Small intestine (tissue), 7 donors: ENCODE results near the gene GUK1. TPM values are rescaled to one million over a fixed set of nuclear protein-coding genes. Genes with fewer than 3 reads are reported as not detected.
"Not testable (repeated sequence)": the region's sequence is repeated elsewhere in the genome, so short reads cannot be mapped to it uniquely, and the experiment has no call there.

Experiments
- DNase-seq, 2 donors: peaks; one replicate each; pipeline versions ENCODE4 v3.0.0 to v3.0.0-alpha.2; 2013
- FAIRE-seq: peaks from 2 replicates; lab custom pipeline; 2012; peaks lifted over from hg19 to GRCh38; lab: Jason Lieb, UNC
- H3K27ac ChIP-seq, 3 donors: one replicate each; pipeline ENCODE4 v1.5.1; 2013; ENCODE audit warnings: low read length in 2 of 3, mild to moderate bottlenecking in 2 of 3, control low read depth in 1 of 3, inconsistent platforms in 1 of 3, low read depth in 1 of 3, moderate library complexity in 1 of 3
- H3K27me3 ChIP-seq, 3 donors: one replicate each; pipeline ENCODE4 v1.6.1; 2013; ENCODE audit warnings: low read length in 3 of 3, inconsistent platforms in 1 of 3; ENCODE audit not compliant: control insufficient read depth in 3 of 3, insufficient read depth in 3 of 3
- H3K36me3 ChIP-seq, 3 donors: one replicate each; pipeline ENCODE4 v1.6.1; 2013; ENCODE audit warnings: low read length in 3 of 3, inconsistent platforms in 1 of 3, low read depth in 1 of 3, mild to moderate bottlenecking in 1 of 3, moderate library complexity in 1 of 3; ENCODE audit not compliant: control insufficient read depth in 3 of 3, insufficient read depth in 2 of 3
- H3K4me1 ChIP-seq, 3 donors: one replicate each; pipeline ENCODE4 v1.6.1; 2013; ENCODE audit warnings: low read length in 2 of 3, inconsistent platforms in 1 of 3, low read depth in 1 of 3, mild to moderate bottlenecking in 1 of 3, moderate library complexity in 1 of 3; ENCODE audit not compliant: control insufficient read depth in 3 of 3, insufficient read depth in 2 of 3
- H3K4me3 ChIP-seq, 3 donors: one replicate each; pipeline ENCODE4 v1.5.1; 2013; ENCODE audit warnings: low read length in 3 of 3, control low read depth in 1 of 3, inconsistent platforms in 1 of 3, low read depth in 1 of 3, mild to moderate bottlenecking in 1 of 3, moderate library complexity in 1 of 3
- H3K9me3 ChIP-seq, 2 donors: one replicate each; pipeline ENCODE4 v1.6.1; 2013; ENCODE audit warnings: low read depth in 1 of 2, low read length in 1 of 2; ENCODE audit not compliant: control insufficient read depth in 2 of 2, insufficient read depth in 1 of 2
- WGBS, 3 donors: extraction: QIAGEN DNeasy Blood & Tissue Kit; methylation state at CpG; one replicate each; pipeline ENCODE4 v1.1.7; 2013; 5-methylcytosine and 5-hydroxymethylcytosine counted together
- polyA plus RNA-seq, 4 donors: library from polyadenylated mRNA; stranded (reverse) in 3 of 4; unstranded in 1 of 4; fragments of 200-250 nt in 3 of 4; fragments of 120-200 nt in 1 of 4; gene quantifications; one replicate each; pipeline versions ENCODE4 v1.2.1 to v1.2.3, GENCODE V29; 2013
- donor health status: healthy with polysubstance abuse.
- donor health status: control.
- donor health status: control.
- donor health status: Bipolar disorder and iron deficiency.
- donor health status: healthy.

GUK1 gene
- polyA plus RNA-seq, 4 donors, result 183 to 595 (median 460) TPM

GRCh38 chr1:228166170-228166936 lies 26.3 kb downstream of the GUK1 start:
- Histone ChIP-seq H3K4me3 (peak overlapping the region; percentile 43 to 88 (median 79)), H3K9me3 (no peaks in the 10 kb centered on the region), H3K27me3 (no peaks in the 10 kb centered on the region), H3K27ac (peak overlapping the region; percentile 92 to 98 (median 98)), H3K36me3 (peaks cover 0 to 25% (median 0%) of the 10 kb centered on the region in 3 donors), H3K4me1 (peaks cover 2 to 43% (median 3%) of the 10 kb centered on the region in 3 donors)
- FAIRE-seq (no peak), DNase-seq (peak; percentile 78 to 89)
- WGBS, 3 donors, result 15 to 17% (median 15%) methylated on average over 15 to 26 of the region's 26 CpGs

GRCh38 chr1:228168563-228169270 lies 28.6 kb downstream of the GUK1 start:
- H3K4me1 ChIP-seq, result peaks cover 0 to 19% (median 3%) of the 10 kb centered on the region in 3 donors
- FAIRE-seq, result no peak
- H3K27me3 ChIP-seq, result no peaks in the 10 kb centered on the region
- H3K4me3 ChIP-seq, result no peak overlapping the region
- H3K9me3 ChIP-seq, result peaks cover 0 to under 1% of the 10 kb centered on the region in 2 donors
- H3K36me3 ChIP-seq, result peaks cover 0 to 34% (median 0%) of the 10 kb centered on the region in 3 donors
- DNase-seq, result no peak
- WGBS, 3 donors, result 85 to 88% (median 86%) methylated on average over 12 of the region's 12 CpGs
- H3K27ac ChIP-seq, result no peak overlapping the region

- 88 to 95% (median 91%) methylated on average over 2 of the region's 2 CpGs for WGBS, 3 donors
- Histone ChIP-seq H3K4me1 (peaks cover 0 to 15% (median 3%) of the 10 kb centered on the region in 3 donors), H3K27ac (no peak overlapping the region), H3K36me3 (peaks cover 0 to 32% (median 0%) of the 10 kb centered on the region in 3 donors), H3K4me3 (no peak overlapping the region), H3K27me3 (no peaks in the 10 kb centered on the region), H3K9me3 (peaks cover 0 to 2% of the 10 kb centered on the region in 2 donors)
- no peak for DNase-seq
- FAIRE-seq, result no peak
These were observed 29.3 kb downstream of the GUK1 start for GRCh38 chr1:228169345-228169744.

GRCh38 chr1:228170666-228171065 lies 30.6 kb downstream of the GUK1 start:
- Histone ChIP-seq H3K4me1 (peaks cover 0 to 10% (median 3%) of the 10 kb centered on the region in 3 donors), H3K4me3 (no peak overlapping the region), H3K27me3 (no peaks in the 10 kb centered on the region), H3K9me3 (peaks cover 0 to 2% of the 10 kb centered on the region in 2 donors), H3K36me3 (peaks cover 0 to 41% (median 0%) of the 10 kb centered on the region in 3 donors), H3K27ac (no peak overlapping the region)
- WGBS, 3 donors, result 84 to 98% (median 91%) methylated on average over 6 to 7 of the region's 7 CpGs
- FAIRE-seq, result no peak
- DNase-seq, result no peak

- Histone ChIP-seq H3K9me3 (peaks cover 0 to 2% of the 10 kb centered on the region in 2 donors), H3K4me1 (peaks cover 0 to 8% (median 3%) of the 10 kb centered on the region in 3 donors), H3K27ac (no peak overlapping the region), H3K4me3 (no peak overlapping the region), H3K36me3 (peaks cover 0 to 48% (median 0%) of the 10 kb centered on the region in 3 donors), H3K27me3 (no peaks in the 10 kb centered on the region)
- FAIRE-seq (no peak), DNase-seq (no peak)
- 73 to 83% (median 79%) methylated on average over 9 to 10 of the region's 10 CpGs for WGBS, 3 donors
These were observed 31.3 kb downstream of the GUK1 start for GRCh38 chr1:228171221-228171891.

- Histone ChIP-seq H3K4me3 (no peak overlapping the region), H3K4me1 (no peaks in the 10 kb centered on the region), H3K9me3 (peaks cover 0 to 2% of the 10 kb centered on the region in 2 donors), H3K36me3 (peaks cover 0 to 58% (median 0%) of the 10 kb centered on the region in 3 donors), H3K27ac (no peak overlapping the region), H3K27me3 (no peaks in the 10 kb centered on the region)
- FAIRE-seq (no peak), DNase-seq (no peak)
- 84 to 87% (median 85%) methylated on average over 19 to 21 of the region's 21 CpGs for WGBS, 3 donors
These were observed 32.8 kb downstream of the GUK1 start for GRCh38 chr1:228172591-228173527.

- WGBS, 3 donors, result 59 to 95% (median 92%) methylated on average over 24 to 40 of the region's 69 CpGs
- not testable (repeated sequence) for H3K4me3 ChIP-seq, H3K9me3 ChIP-seq, FAIRE-seq, H3K4me1 ChIP-seq, H3K27me3 ChIP-seq
- peak overlapping the region in 1 of 3 donors; percentile 17 for H3K27ac ChIP-seq
- H3K36me3 ChIP-seq, result peaks cover 0 to 58% (median 0%) of the 10 kb centered on the region in 3 donors
- peak in 1 of 2 donors; percentile 71 for DNase-seq
These were observed 33.7 kb downstream of the GUK1 start for GRCh38 chr1:228173528-228174481.
